Ovary (tissue), 3 donors: Measurements from ENCODE around the gene ANXA9.

Experiments used
- EP300 ChIP-seq: sonication (generic); formaldehyde crosslinking; IDR thresholded peaks from one replicate; pipeline ENCODE4 v1.6.1; 2017; ENCODE audit warnings: antibody characterized with exemption
- POLR2A ChIP-seq: fragments of 450-650 bp; IDR thresholded peaks from one replicate; pipeline ENCODE4 v1.6.1; 2017; ENCODE audit warnings: antibody characterized with exemption, mild to moderate bottlenecking, moderate library complexity
- TF ChIP-seq, protein P1 (sequence below), 3 donors: fragments of 450-650 bp in 2 of 3; fragments of 200-600 bp in 1 of 3; IDR thresholded peaks; one replicate each; pipeline versions ENCODE4 v1.5.1 to v1.8.0; 2016 to 2022; ENCODE audit warnings: antibody characterized with exemption in 3 of 3, mild to moderate bottlenecking in 1 of 3
- donor health status: DM: no; HTN: no; CAD: no.

DNA sequence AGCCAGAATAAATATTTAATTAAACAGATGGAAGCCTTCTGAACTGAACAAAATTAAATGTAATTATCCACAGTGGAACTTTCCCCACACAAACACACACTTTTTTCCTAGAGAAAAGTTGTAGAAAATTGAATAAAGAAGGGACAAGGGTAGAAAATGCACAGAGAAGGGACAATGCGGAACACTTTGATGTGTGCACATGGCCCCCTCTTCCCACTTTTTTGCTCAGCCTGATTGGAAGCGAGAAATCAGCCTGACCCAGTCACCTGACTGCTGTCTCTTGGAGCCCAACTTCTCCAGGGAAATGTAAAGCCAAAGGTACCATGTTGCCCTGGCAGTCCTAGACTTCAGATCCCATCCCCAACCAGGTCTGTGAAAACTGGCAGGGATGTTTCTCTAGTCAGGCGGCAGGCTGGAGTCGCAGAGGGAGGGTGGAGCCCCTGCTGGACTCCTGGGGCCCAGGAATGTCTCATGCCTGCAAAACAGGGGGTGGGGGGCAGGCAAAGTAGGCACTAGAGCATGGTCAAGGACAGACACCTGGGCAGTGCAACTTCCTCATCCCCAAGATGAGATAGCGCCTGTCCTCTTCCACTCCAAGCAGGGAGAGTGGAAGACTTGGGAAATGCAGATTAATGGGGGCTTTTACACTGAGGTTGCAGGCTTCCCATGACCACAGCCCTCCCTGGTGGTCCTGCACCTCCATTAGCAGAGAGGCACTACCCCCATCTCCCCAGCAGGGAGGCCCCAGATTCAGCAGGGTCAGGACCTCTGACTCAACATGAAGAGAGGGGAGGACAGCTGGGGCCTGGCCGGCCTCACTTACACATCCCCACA is 10.3 kb upstream of the ANXA9 start:
- no peak for TF ChIP-seq EP300
- TF ChIP-seq, protein P1, sequence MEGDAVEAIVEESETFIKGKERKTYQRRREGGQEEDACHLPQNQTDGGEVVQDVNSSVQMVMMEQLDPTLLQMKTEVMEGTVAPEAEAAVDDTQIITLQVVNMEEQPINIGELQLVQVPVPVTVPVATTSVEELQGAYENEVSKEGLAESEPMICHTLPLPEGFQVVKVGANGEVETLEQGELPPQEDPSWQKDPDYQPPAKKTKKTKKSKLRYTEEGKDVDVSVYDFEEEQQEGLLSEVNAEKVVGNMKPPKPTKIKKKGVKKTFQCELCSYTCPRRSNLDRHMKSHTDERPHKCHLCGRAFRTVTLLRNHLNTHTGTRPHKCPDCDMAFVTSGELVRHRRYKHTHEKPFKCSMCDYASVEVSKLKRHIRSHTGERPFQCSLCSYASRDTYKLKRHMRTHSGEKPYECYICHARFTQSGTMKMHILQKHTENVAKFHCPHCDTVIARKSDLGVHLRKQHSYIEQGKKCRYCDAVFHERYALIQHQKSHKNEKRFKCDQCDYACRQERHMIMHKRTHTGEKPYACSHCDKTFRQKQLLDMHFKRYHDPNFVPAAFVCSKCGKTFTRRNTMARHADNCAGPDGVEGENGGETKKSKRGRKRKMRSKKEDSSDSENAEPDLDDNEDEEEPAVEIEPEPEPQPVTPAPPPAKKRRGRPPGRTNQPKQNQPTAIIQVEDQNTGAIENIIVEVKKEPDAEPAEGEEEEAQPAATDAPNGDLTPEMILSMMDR (IDR thresholded peaks at IDR 0.05): no peak
- TF ChIP-seq POLR2A: no peak
